CD14-positive monocyte (primary cell): ENCODE results near the gene MB21D2. TPM values are rescaled to one million over a fixed set of nuclear protein-coding genes. Genes with fewer than 3 reads are reported as not detected.

ENCODE experiments used
- DNase-seq, 3 donors: peaks; one replicate each; pipeline ENCODE4 v3.0.0-alpha.2; 2011 to 2022
- H2AFZ ChIP-seq: 2 replicates; pipeline ENCODE4 v1.6.0; 2012; ENCODE audit warnings: mild to moderate bottlenecking, low read depth, low read length, inconsistent platforms; ENCODE audit not compliant: insufficient read depth, poor library complexity, severe bottlenecking
- H3K27ac ChIP-seq, 2 donors: 1 replicate in 1 of 2; 2 replicates in 1 of 2; pipeline ENCODE4 v1.5.1; 2012 to 2013; ENCODE audit warnings: low read length in 2 of 2, control low read depth in 1 of 2, inconsistent platforms in 1 of 2, low read depth in 1 of 2, mild to moderate bottlenecking in 1 of 2
- H3K27me3 ChIP-seq, 2 donors: one replicate each; pipeline versions ENCODE4 v1.6.0 to v1.6.1; 2011 to 2013; ENCODE audit warnings: low read length in 2 of 2; ENCODE audit not compliant: control insufficient read depth in 2 of 2, insufficient read depth in 2 of 2
- H3K36me3 ChIP-seq, 2 donors: replicated peaks in 1 of 2; 1 replicate in 1 of 2; 2 replicates in 1 of 2; pipeline versions ENCODE4 v1.5.1 to v1.6.1; 2012 to 2013; ENCODE audit warnings: low read length in 2 of 2, control low read depth in 1 of 2, inconsistent platforms in 1 of 2, mild to moderate bottlenecking in 1 of 2; ENCODE audit not compliant: insufficient read depth in 2 of 2, control insufficient read depth in 1 of 2
- H3K4me1 ChIP-seq, 2 donors: 1 replicate in 1 of 2; 2 replicates in 1 of 2; pipeline versions ENCODE4 v1.5.1 to v1.6.1; 2012 to 2013; ENCODE audit warnings: low read length in 2 of 2, control low read depth in 1 of 2, inconsistent platforms in 1 of 2, mild to moderate bottlenecking in 1 of 2, moderate library complexity in 1 of 2; ENCODE audit not compliant: insufficient read depth in 2 of 2, control insufficient read depth in 1 of 2
- H3K4me2 ChIP-seq: replicated peaks from 2 replicates; pipeline ENCODE3; 2012; ENCODE audit warnings: low read length, moderate library complexity, mild to moderate bottlenecking; ENCODE audit not compliant: poor library complexity, severe bottlenecking; ENCODE audit errors: extremely low read depth
- H3K4me3 ChIP-seq, 3 experiments: fragments of 200-600 bp in 1 of 3; sonication (generic) in 1 of 3; replicated peaks in 1 of 3; 1 replicate in 2 of 3; 2 replicates in 1 of 3; pipeline ENCODE4 v1.5.1; 2011 to 2013; ENCODE audit warnings: low read length in 3 of 3, mild to moderate bottlenecking in 3 of 3, control low read depth in 2 of 3, low read depth in 2 of 3, inconsistent platforms in 1 of 3, moderate library complexity in 1 of 3
- H3K79me2 ChIP-seq: 2 replicates; pipeline ENCODE4 v1.6.0; 2012; ENCODE audit warnings: mild to moderate bottlenecking, control low read depth, inconsistent platforms, low read length, moderate library complexity; ENCODE audit not compliant: insufficient read depth
- H3K9ac ChIP-seq: 2 replicates; pipeline ENCODE4 v1.6.0; 2017; ENCODE audit warnings: low read length, mild to moderate bottlenecking; ENCODE audit not compliant: insufficient read depth, poor library complexity, severe bottlenecking
- H3K9me3 ChIP-seq, 2 donors: replicated peaks in 1 of 2; 1 replicate in 1 of 2; 2 replicates in 1 of 2; pipeline versions ENCODE4 v1.5.1 to v1.6.1; 2012 to 2013; ENCODE audit warnings: low read length in 2 of 2, control low read depth in 1 of 2; ENCODE audit not compliant: control insufficient read depth in 1 of 2, insufficient read depth in 1 of 2
- H4K20me1 ChIP-seq: 2 replicates; pipeline ENCODE4 v1.6.0; 2012; ENCODE audit warnings: mild to moderate bottlenecking, low read length, control low read depth, moderate library complexity; ENCODE audit not compliant: insufficient read depth
- H3K27ac Mint-ChIP-seq, 7 donors: one replicate each; pipeline ENCODE4 v1.8.0; 2020; ENCODE audit warnings: mild to moderate bottlenecking in 7 of 7, mixed read lengths in 7 of 7, moderate library complexity in 6 of 7, inconsistent platforms in 2 of 7
- H3K27me3 Mint-ChIP-seq, 3 donors: one replicate each; pipeline ENCODE4 v1.8.0; 2021 to 2022; ENCODE audit warnings: low read depth in 3 of 3, mild to moderate bottlenecking in 3 of 3, mixed read lengths in 3 of 3, moderate library complexity in 3 of 3, inconsistent platforms in 1 of 3
- H3K36me3 Mint-ChIP-seq, 2 donors: one replicate each; pipeline ENCODE4 v1.8.0; 2020; ENCODE audit warnings: mixed read lengths in 2 of 2, inconsistent platforms in 1 of 2, mild to moderate bottlenecking in 1 of 2
- H3K4me1 Mint-ChIP-seq: one replicate; pipeline ENCODE4 v1.8.0; 2020; ENCODE audit warnings: mild to moderate bottlenecking, mixed read lengths
- H3K4me3 Mint-ChIP-seq, 2 donors: one replicate each; pipeline ENCODE4 v1.8.0; 2020; ENCODE audit warnings: mild to moderate bottlenecking in 2 of 2, mixed read lengths in 2 of 2, moderate library complexity in 1 of 2
- H3K9me3 Mint-ChIP-seq, 7 donors: one replicate each; pipeline ENCODE4 v1.8.0; 2020 to 2022; ENCODE audit warnings: mixed read lengths in 7 of 7, mild to moderate bottlenecking in 6 of 7, moderate library complexity in 6 of 7, inconsistent platforms in 2 of 7
- WGBS: methylation state at CpG from one replicate; pipeline ENCODE4 v1.1.5; 2013; ENCODE audit warnings: missing lambda C conversion rate; ENCODE audit not compliant: insufficient coverage; 5-methylcytosine and 5-hydroxymethylcytosine counted together
- intact Hi-C, 2 donors: fragments of 100-400 bp; cut with micrococcal nuclease; formaldehyde crosslinking; loops; one replicate each; pipeline versions ENCODE4 v1.15.0 to v1.15.1; 2023
- polyA plus RNA-seq, 3 donors: library from polyadenylated mRNA; depleted of rRNA in 1 of 3; unstranded in 2 of 3; stranded (reverse) in 1 of 3; fragments of 300-500 nt in 2 of 3; fragments of >200 nt in 1 of 3; fragmentation: Illumina TruSeq in 2 of 3; gene quantifications; 1 replicate in 2 of 3; 2 replicates in 1 of 3; pipeline ENCODE4 v1.2.3, GENCODE V29; 2012 to 2021
- TF ChIP-seq, protein P1 (sequence below): fragments of 200-600 bp; IDR thresholded peaks from one replicate; pipeline ENCODE4 v1.8.0; 2022; ENCODE audit warnings: antibody characterized with exemption, mild to moderate bottlenecking

MB21D2 gene
- polyA plus RNA-seq, 3 donors, result 0.37 to 0.77 (median 0.59) TPM

DNA sequence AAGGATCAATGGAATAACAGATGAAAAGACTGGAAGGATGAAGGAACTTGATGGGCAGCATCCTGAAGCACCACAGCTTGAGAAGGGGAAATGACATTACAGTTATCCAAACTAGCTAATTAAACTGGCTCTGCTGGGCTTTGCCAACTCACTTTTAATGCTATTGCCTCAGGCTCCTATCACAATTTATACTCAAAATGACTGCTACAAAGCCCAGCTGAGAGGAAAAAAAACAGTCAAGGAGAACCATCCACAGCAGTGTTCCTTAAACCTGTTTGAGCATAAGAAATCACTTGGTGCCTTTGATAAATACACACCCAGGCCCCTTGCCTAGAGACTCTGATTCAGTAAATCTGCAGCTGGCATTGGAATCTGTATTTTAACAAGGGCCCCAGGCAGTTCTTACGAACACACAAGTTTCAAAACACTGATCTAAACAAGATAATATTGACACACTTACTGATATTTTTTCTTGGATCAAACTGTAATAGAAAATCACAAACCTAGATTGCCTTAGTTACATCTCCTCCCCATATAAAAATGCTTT, 85.8 kb downstream of the MB21D2 start:
- no peaks in the 10 kb centered on the region for H3K79me2 ChIP-seq
- H4K20me1 ChIP-seq, result no peaks in the 10 kb centered on the region
- Mint-ChIP-seq H3K36me3 (no peaks in the 10 kb centered on the region), H3K4me1 (no peaks in the 10 kb centered on the region), H3K27ac (no peak overlapping the region), H3K27me3 (peaks cover 2 to 7% (median 4%) of the 10 kb centered on the region in 3 donors), H3K9me3 (peaks cover 0 to 4% (median 0%) of the 10 kb centered on the region in 7 donors), H3K4me3 (no peak overlapping the region)
- H3K27ac ChIP-seq, result no peak overlapping the region
- no peak overlapping the region for H2AFZ ChIP-seq
- no peak overlapping the region for H3K4me2 ChIP-seq
- no peak for DNase-seq
- H3K4me1 ChIP-seq, result no peaks in the 10 kb centered on the region
- WGBS, result no CpG with 5 or more reads among the region's 1 CpG
- H3K27me3 ChIP-seq, result peaks cover 0 to 2% of the 10 kb centered on the region in 2 donors
- TF ChIP-seq, protein P1, sequence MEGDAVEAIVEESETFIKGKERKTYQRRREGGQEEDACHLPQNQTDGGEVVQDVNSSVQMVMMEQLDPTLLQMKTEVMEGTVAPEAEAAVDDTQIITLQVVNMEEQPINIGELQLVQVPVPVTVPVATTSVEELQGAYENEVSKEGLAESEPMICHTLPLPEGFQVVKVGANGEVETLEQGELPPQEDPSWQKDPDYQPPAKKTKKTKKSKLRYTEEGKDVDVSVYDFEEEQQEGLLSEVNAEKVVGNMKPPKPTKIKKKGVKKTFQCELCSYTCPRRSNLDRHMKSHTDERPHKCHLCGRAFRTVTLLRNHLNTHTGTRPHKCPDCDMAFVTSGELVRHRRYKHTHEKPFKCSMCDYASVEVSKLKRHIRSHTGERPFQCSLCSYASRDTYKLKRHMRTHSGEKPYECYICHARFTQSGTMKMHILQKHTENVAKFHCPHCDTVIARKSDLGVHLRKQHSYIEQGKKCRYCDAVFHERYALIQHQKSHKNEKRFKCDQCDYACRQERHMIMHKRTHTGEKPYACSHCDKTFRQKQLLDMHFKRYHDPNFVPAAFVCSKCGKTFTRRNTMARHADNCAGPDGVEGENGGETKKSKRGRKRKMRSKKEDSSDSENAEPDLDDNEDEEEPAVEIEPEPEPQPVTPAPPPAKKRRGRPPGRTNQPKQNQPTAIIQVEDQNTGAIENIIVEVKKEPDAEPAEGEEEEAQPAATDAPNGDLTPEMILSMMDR, result no peak
- H3K9ac ChIP-seq, result no peak overlapping the region
- no peaks in the 10 kb centered on the region for H3K9me3 ChIP-seq
- intact Hi-C loops, result no loop called here
- H3K4me3 ChIP-seq, result no peak overlapping the region
- no peaks in the 10 kb centered on the region for H3K36me3 ChIP-seq

DNA sequence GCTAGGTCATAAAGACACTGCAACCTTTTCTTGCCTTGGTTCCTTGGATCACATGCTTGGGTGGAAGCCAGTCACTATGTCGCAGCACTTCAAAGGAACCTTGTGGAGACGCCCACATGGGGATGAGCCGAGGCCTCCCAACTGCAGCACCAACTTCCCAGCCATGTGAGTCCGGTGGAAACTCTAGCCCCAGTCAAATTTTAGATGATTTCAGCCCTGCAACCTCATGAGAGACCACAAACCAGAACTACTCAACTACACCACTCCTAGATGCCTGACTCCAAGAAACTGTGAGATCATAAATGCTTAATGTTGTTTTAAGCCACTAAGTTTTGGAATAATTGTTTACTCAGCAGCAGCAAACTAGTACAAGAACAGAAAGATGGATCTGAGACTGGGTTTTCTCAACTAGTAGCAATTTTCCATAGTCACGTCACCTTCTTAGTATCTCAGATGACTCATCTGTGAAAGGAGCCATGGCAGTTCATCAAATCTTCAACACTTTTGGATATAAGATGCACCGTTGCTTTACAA, 86.5 kb downstream of the MB21D2 start:
- H3K36me3 Mint-ChIP-seq, result no peaks in the 10 kb centered on the region
- TF ChIP-seq, protein P1, result no peak
- Histone ChIP-seq H3K4me3 (no peak overlapping the region), H3K27me3 (peaks cover 0 to 2% of the 10 kb centered on the region in 2 donors), H3K27ac (no peak overlapping the region), H4K20me1 (no peaks in the 10 kb centered on the region), H3K4me2 (no peak overlapping the region), H3K4me1 (no peaks in the 10 kb centered on the region), H3K9me3 (no peaks in the 10 kb centered on the region), H3K36me3 (no peaks in the 10 kb centered on the region), H3K79me2 (no peaks in the 10 kb centered on the region), H2AFZ (no peak overlapping the region), H3K9ac (no peak overlapping the region)
- H3K4me1 Mint-ChIP-seq, result no peaks in the 10 kb centered on the region
- peaks cover 0 to 7% (median 0%) of the 10 kb centered on the region in 7 donors for H3K9me3 Mint-ChIP-seq
- H3K27ac Mint-ChIP-seq, result no peak overlapping the region
- H3K4me3 Mint-ChIP-seq, result no peak overlapping the region
- no peak for DNase-seq
- 79% methylated on average over 5 of the region's 6 CpGs for WGBS
- intact Hi-C loops, result no loop called here
- H3K27me3 Mint-ChIP-seq, result peaks cover 2 to 7% (median 6%) of the 10 kb centered on the region in 3 donors
